Gastroesophageal sphincter (tissue), 3 donors: ENCODE results near the gene ELAVL1.

ENCODE experiments used
- EP300 ChIP-seq: sonication (generic); formaldehyde crosslinking; IDR thresholded peaks from one replicate; pipeline ENCODE4 v1.6.1; 2017; ENCODE audit warnings: antibody characterized with exemption, mild to moderate bottlenecking
- POLR2A ChIP-seq, 2 donors: fragments of 450-650 bp; IDR thresholded peaks; one replicate each; pipeline ENCODE4 v1.6.1; 2017; ENCODE audit warnings: antibody characterized with exemption in 2 of 2, mild to moderate bottlenecking in 2 of 2, moderate library complexity in 1 of 2
- POLR2AphosphoS5 ChIP-seq: sonication (generic); formaldehyde crosslinking; IDR thresholded peaks from one replicate; pipeline ENCODE4 v1.6.1; 2017; ENCODE audit warnings: antibody characterized with exemption
- TF ChIP-seq, protein P1 (sequence below), 4 experiments: fragments of 200-600 bp in 2 of 4; fragments of 450-650 bp in 2 of 4; sonication (generic) in 1 of 4; IDR thresholded peaks; one replicate each; pipeline ENCODE4 v1.5.1; 2017 to 2019; ENCODE audit warnings: antibody characterized with exemption in 4 of 4, mild to moderate bottlenecking in 2 of 4, moderate library complexity in 2 of 4

DNA sequence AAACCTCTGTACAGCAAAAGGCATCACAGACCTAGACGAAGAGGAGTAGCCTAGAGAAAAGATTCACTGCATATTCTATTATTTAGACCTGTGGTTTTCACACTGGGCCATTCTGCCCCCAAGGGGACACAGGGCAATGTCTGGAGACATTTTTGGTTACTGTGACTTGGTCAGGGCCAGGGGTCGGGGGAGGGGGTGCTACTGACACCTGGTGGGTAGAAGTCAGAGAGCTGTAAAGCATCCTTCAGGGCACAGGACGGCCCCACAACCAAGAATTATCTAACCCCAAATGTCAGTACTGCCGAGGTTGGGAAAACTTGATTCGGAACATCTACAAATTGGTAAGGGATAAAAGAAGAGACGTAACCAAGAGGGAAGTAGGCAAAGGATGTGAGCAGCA, 11.3 kb downstream of the ELAVL1 start:
- TF ChIP-seq POLR2A (IDR thresholded peaks at IDR 0.05), result no peak
- TF ChIP-seq EP300, result no peak
- TF ChIP-seq, protein P1, sequence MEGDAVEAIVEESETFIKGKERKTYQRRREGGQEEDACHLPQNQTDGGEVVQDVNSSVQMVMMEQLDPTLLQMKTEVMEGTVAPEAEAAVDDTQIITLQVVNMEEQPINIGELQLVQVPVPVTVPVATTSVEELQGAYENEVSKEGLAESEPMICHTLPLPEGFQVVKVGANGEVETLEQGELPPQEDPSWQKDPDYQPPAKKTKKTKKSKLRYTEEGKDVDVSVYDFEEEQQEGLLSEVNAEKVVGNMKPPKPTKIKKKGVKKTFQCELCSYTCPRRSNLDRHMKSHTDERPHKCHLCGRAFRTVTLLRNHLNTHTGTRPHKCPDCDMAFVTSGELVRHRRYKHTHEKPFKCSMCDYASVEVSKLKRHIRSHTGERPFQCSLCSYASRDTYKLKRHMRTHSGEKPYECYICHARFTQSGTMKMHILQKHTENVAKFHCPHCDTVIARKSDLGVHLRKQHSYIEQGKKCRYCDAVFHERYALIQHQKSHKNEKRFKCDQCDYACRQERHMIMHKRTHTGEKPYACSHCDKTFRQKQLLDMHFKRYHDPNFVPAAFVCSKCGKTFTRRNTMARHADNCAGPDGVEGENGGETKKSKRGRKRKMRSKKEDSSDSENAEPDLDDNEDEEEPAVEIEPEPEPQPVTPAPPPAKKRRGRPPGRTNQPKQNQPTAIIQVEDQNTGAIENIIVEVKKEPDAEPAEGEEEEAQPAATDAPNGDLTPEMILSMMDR (IDR thresholded peaks at IDR 0.05), result no peak
- no peak for TF ChIP-seq POLR2AphosphoS5
